Sigmoid colon (tissue), 4 donors: ENCODE measurements around the gene RBM39.

Experiments
- CTCF ChIP-seq, 4 experiments: fragments of 450-650 bp in 3 of 4; fragments of 200-600 bp in 1 of 4; IDR thresholded peaks; one replicate each; pipeline ENCODE4 v1.5.1; 2016 to 2019; ENCODE audit warnings: antibody characterized with exemption in 4 of 4, mild to moderate bottlenecking in 3 of 4, moderate library complexity in 2 of 4
- EP300 ChIP-seq, 4 donors: sonication (generic); formaldehyde crosslinking; IDR thresholded peaks; one replicate each; pipeline ENCODE4 v1.6.1; 2017; ENCODE audit warnings: antibody characterized with exemption in 4 of 4
- POLR2A ChIP-seq, 2 donors: fragments of 450-650 bp; IDR thresholded peaks; one replicate each; pipeline ENCODE4 v1.6.1; 2016; ENCODE audit warnings: antibody characterized with exemption in 2 of 2, mild to moderate bottlenecking in 2 of 2, moderate library complexity in 2 of 2
- POLR2AphosphoS5 ChIP-seq, 4 donors: sonication (generic); formaldehyde crosslinking; IDR thresholded peaks; one replicate each; pipeline ENCODE4 v1.6.1; 2017; ENCODE audit warnings: antibody characterized with exemption in 4 of 4

GRCh38 chr20:35724321-35725230, 17.5 kb downstream of the RBM39 start:
- TF ChIP-seq POLR2AphosphoS5 (IDR thresholded peaks at IDR 0.05) (no peak), CTCF (IDR thresholded peaks at IDR 0.05) (no peak), POLR2A (IDR thresholded peaks at IDR 0.05) (no peak), EP300 (IDR thresholded peaks at IDR 0.05) (no peak)
